PFSK-1 (cell line): Measurements from ENCODE around the gene ISG20.

Source experiments
- FOXP2 ChIP-seq: optimal IDR thresholded peaks from 2 replicates; pipeline ENCODE3; 2011; ENCODE audit warnings: borderline replicate concordance, control low read depth, inconsistent platforms; ENCODE audit not compliant: insufficient read depth; ENCODE audit errors: extremely low read length, extremely low read depth
- POLR2AphosphoS5 ChIP-seq: IDR thresholded peaks from 2 replicates; pipeline ENCODE4 v1.6.1; 2012; ENCODE audit warnings: low read depth, mild to moderate bottlenecking, control low read depth, low read length, moderate library complexity
- REST ChIP-seq, 2 experiments: IDR thresholded peaks; 2 replicates each; pipeline versions ENCODE4 v1.6.1 to v1.8.0; 2011 to 2012; ENCODE audit warnings: low read depth in 2 of 2, low read length in 2 of 2, control low read depth in 1 of 2, inconsistent platforms in 1 of 2, mild to moderate bottlenecking in 1 of 2, moderate library complexity in 1 of 2; ENCODE audit not compliant: insufficient read depth in 1 of 2
- SIN3A ChIP-seq: IDR thresholded peaks from 2 replicates; pipeline ENCODE4 v1.6.1; 2012; ENCODE audit warnings: mild to moderate bottlenecking, low read length, moderate library complexity, borderline replicate concordance; ENCODE audit not compliant: insufficient read depth
- TAF1 ChIP-seq: IDR thresholded peaks from 2 replicates; pipeline ENCODE4 v1.6.1; 2012; ENCODE audit warnings: low read length, control low read depth, borderline replicate concordance; ENCODE audit not compliant: insufficient read depth

Gene ISG20

GRCh38 chr15:88636654-88637053, 2.2 kb upstream of the ISG20 start:
- TF ChIP-seq SIN3A (no peak), POLR2AphosphoS5 (no peak), TAF1 (no peak), REST (IDR thresholded peaks at IDR 0.05; ENCODE audit: insufficient read depth in 1 of 2, low read depth in 2 of 2, low read length in 2 of 2) (no peak), FOXP2 (no peak)

DNA sequence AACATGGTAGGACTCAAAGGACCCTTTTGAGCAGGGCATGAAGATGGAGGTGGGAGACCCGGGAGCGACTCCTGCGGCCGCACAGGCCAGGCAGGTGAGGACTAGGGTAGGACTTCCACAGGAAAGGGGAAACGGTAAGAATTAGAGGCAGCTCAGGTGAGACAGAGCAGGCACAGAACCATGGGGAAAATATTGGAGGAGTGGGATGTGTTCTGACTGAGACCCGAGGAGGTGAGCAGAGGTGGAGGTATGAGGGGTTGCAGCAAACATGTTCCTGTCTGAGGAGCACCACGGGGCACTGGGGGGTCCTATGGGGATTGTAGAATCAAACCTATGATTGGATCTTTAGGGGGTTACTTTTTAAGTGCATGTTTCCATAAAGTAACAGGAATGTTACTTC, 1.4 kb upstream of the ISG20 start:
- TF ChIP-seq TAF1, result no peak
- no peak for TF ChIP-seq FOXP2
- TF ChIP-seq SIN3A, result no peak
- no peak for TF ChIP-seq POLR2AphosphoS5
- TF ChIP-seq REST (IDR thresholded peaks at IDR 0.05; ENCODE audit: insufficient read depth in 1 of 2, low read depth in 2 of 2, low read length in 2 of 2), result no peak

GRCh38 chr15:88637841-88638625, 783 bp upstream of the ISG20 start:
- TF ChIP-seq POLR2AphosphoS5 (no peak), FOXP2 (no peak), SIN3A (no peak), REST (IDR thresholded peaks at IDR 0.05; ENCODE audit: insufficient read depth in 1 of 2, low read depth in 2 of 2, low read length in 2 of 2) (no peak), TAF1 (no peak)

DNA sequence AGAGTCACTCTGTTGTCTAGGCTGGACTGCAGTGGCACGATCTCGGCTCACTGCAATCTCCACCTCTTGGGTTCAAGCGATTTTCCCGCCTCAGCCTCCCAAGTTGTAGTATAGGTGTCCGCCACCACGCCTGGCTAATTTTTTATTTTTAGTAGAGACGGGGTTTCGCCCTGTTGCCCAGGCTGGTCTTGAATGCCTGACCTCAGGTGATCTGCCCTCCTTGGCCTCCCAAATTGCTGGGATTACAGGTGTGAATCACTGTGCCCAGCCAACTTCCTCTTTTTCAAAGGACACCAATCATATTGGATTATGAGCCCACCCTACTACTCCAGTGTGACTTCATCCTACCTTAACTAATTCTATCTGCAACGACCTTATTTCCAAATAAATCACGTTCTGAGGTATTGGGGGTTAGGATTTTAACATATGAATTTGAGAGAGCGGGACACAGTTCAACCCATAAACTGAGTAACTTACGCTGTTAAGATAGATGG, 3.2 kb downstream of the ISG20 start:
- no peak for TF ChIP-seq POLR2AphosphoS5
- no peak for TF ChIP-seq TAF1
- no peak for TF ChIP-seq SIN3A

GRCh38 chr15:88644741-88645140, 5.9 kb downstream of the ISG20 start:
- TF ChIP-seq SIN3A, result no peak
- no peak for TF ChIP-seq POLR2AphosphoS5
- TF ChIP-seq REST (IDR thresholded peaks at IDR 0.05; ENCODE audit: insufficient read depth in 1 of 2, low read depth in 2 of 2, low read length in 2 of 2), result no peak
